Measurements from ENCODE around the gene KCNK3.

Gene KCNK3

GRCh38 chr2:26674002-26674751, 18.3 kb upstream of the KCNK3 start:
- no peak for TF ChIP-seq EZH2phosphoT487 (IDR thresholded peaks at IDR 0.05; ENCODE audit: low read depth)
- TF ChIP-seq, protein P1, sequence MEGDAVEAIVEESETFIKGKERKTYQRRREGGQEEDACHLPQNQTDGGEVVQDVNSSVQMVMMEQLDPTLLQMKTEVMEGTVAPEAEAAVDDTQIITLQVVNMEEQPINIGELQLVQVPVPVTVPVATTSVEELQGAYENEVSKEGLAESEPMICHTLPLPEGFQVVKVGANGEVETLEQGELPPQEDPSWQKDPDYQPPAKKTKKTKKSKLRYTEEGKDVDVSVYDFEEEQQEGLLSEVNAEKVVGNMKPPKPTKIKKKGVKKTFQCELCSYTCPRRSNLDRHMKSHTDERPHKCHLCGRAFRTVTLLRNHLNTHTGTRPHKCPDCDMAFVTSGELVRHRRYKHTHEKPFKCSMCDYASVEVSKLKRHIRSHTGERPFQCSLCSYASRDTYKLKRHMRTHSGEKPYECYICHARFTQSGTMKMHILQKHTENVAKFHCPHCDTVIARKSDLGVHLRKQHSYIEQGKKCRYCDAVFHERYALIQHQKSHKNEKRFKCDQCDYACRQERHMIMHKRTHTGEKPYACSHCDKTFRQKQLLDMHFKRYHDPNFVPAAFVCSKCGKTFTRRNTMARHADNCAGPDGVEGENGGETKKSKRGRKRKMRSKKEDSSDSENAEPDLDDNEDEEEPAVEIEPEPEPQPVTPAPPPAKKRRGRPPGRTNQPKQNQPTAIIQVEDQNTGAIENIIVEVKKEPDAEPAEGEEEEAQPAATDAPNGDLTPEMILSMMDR (IDR thresholded peaks at IDR 0.05; ENCODE audit: low read depth, low read length) = no peak
- H3K4me3 ChIP-seq (ENCODE audit: low read length) = no peak overlapping the region
- no peak overlapping the region for H3K9ac ChIP-seq (ENCODE audit: low read length)
- H3K27me3 ChIP-seq (ENCODE audit: low read depth, low read length) = peaks cover 49% of the 10 kb centered on the region
- no peak overlapping the region for H3K27ac ChIP-seq (ENCODE audit: low read length)
- no peaks in the 10 kb centered on the region for H3K9me3 ChIP-seq (ENCODE audit: insufficient read depth, low read length)
- H4K20me1 ChIP-seq (ENCODE audit: insufficient read depth, low read length) = no peaks in the 10 kb centered on the region
- H2AFZ ChIP-seq (ENCODE audit: low read depth, low read length) = no peak overlapping the region
- no peaks in the 10 kb centered on the region for H3K36me3 ChIP-seq (replicated peaks; ENCODE audit: low read depth, low read length)
- no peak overlapping the region for H3K4me2 ChIP-seq (ENCODE audit: low read length)
- H3K4me1 ChIP-seq (ENCODE audit: low read length) = no peaks in the 10 kb centered on the region
- no peaks in the 10 kb centered on the region for H3K79me2 ChIP-seq (ENCODE audit: low read length)

DNA sequence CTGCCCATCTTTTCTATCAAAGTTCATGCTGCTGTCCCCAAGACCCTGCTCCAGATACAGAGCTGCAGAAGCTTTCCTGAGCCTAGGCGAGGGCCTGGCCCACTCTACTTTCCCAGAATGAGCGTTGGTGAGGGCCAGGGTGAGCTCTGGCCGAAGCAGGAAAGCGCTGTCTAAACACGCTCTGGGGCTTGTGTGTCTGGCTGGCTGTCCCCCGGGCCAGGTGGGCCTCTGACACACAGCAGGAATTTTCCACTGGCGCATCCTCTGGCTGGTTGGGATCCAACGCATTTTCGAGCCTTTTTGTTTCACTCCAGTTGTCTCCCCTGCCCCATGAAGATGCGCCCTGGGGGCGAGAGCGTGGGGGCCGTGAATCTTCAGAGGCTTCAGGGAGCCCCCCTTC, 17.8 kb upstream of the KCNK3 start:
- H3K27ac ChIP-seq (ENCODE audit: low read length) = no peak overlapping the region

DNA sequence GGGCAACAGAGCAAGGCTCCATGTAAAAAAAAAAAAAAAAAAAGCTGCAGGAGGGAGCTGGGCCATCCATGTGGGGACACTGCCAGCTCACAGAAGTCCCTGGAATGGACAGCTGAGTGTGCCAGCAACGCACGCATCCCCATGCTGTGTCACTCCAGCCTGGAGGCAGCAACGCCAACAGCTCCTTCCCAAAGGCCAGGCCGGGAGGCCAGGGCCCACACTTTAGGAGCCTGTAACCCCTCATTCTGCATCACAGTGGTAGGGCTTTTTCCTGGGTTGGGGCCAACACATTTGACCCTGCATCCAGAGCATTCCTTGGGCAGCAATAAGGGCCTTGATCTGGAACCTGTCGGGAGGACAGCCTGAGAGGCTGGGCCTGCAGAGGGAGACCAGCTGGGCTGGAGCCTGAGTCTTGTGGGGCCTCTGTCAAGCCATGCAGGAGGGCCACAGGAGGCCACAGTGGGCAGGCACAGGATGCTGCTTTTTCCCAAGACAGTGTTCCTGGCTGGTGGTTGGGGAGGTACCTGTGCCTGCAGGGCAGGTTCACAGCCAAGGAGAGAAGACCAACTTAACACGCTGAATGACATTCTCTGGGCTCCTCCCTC, 16.8 kb upstream of the KCNK3 start:
- Histone ChIP-seq H3K79me2 (ENCODE audit: low read length) (no peaks in the 10 kb centered on the region), H3K9me3 (ENCODE audit: insufficient read depth, low read length) (no peaks in the 10 kb centered on the region), H3K27ac (ENCODE audit: low read length) (no peak overlapping the region), H3K4me1 (ENCODE audit: low read length) (no peaks in the 10 kb centered on the region), H3K27me3 (ENCODE audit: low read depth, low read length) (peaks cover 39% of the 10 kb centered on the region), H3K36me3 (replicated peaks; ENCODE audit: low read depth, low read length) (no peaks in the 10 kb centered on the region), H4K20me1 (ENCODE audit: insufficient read depth, low read length) (no peaks in the 10 kb centered on the region), H3K9ac (ENCODE audit: low read length) (no peak overlapping the region), H3K4me3 (ENCODE audit: low read length) (no peak overlapping the region), H2AFZ (ENCODE audit: low read depth, low read length) (no peak overlapping the region), H3K4me2 (ENCODE audit: low read length) (no peak overlapping the region)
- TF ChIP-seq EZH2phosphoT487 (IDR thresholded peaks at IDR 0.05; ENCODE audit: low read depth) = no peak
- TF ChIP-seq, protein P1 (IDR thresholded peaks at IDR 0.05; ENCODE audit: low read depth, low read length) = no peak

More for the DNA sequence above, 17.8 kb upstream of the KCNK3 start:
- Histone ChIP-seq H3K36me3 (replicated peaks; ENCODE audit: low read depth, low read length) (no peaks in the 10 kb centered on the region), H3K9ac (ENCODE audit: low read length) (no peak overlapping the region), H3K4me1 (ENCODE audit: low read length) (no peaks in the 10 kb centered on the region), H3K79me2 (ENCODE audit: low read length) (no peaks in the 10 kb centered on the region), H2AFZ (ENCODE audit: low read depth, low read length) (no peak overlapping the region), H3K4me2 (ENCODE audit: low read length) (no peak overlapping the region), H3K27me3 (ENCODE audit: low read depth, low read length) (peaks cover 45% of the 10 kb centered on the region), H3K9me3 (ENCODE audit: insufficient read depth, low read length) (no peaks in the 10 kb centered on the region), H4K20me1 (ENCODE audit: insufficient read depth, low read length) (no peaks in the 10 kb centered on the region), H3K4me3 (ENCODE audit: low read length) (no peak overlapping the region)
- TF ChIP-seq, protein P1 (IDR thresholded peaks at IDR 0.05; ENCODE audit: low read depth, low read length) = no peak
- no peak for TF ChIP-seq EZH2phosphoT487 (IDR thresholded peaks at IDR 0.05; ENCODE audit: low read depth)

DNA sequence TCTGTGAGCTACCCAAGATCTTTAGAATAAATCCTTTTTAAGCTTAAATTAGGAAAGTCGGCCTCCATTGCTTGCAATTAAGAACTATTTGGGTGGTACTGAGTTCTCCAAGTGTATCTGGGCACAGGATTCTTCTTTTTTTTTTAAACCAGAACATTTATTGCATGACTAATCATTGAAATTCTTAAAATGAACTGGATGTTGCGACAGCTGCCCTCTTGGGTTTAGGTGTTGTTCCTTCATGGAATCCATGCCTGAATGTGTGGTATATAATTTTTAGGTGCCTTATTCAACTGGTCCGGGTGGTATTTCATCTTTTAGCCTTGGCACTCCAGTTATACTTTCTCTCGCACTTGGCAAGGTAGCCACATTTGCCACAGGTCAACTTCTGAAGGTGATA, 14.5 kb upstream of the KCNK3 start:
- TF ChIP-seq EZH2phosphoT487 (IDR thresholded peaks at IDR 0.05; ENCODE audit: low read depth) = no peak
- TF ChIP-seq, protein P1 (IDR thresholded peaks at IDR 0.05; ENCODE audit: low read depth, low read length) = no peak
- Histone ChIP-seq H3K4me3 (ENCODE audit: low read length) (no peak overlapping the region), H3K9me3 (ENCODE audit: insufficient read depth, low read length) (no peaks in the 10 kb centered on the region), H4K20me1 (ENCODE audit: insufficient read depth, low read length) (no peaks in the 10 kb centered on the region), H3K36me3 (replicated peaks; ENCODE audit: low read depth, low read length) (no peaks in the 10 kb centered on the region), H3K9ac (ENCODE audit: low read length) (no peak overlapping the region), H3K4me2 (ENCODE audit: low read length) (no peak overlapping the region), H3K4me1 (ENCODE audit: low read length) (no peaks in the 10 kb centered on the region), H2AFZ (ENCODE audit: low read depth, low read length) (no peak overlapping the region), H3K27ac (ENCODE audit: low read length) (no peak overlapping the region), H3K79me2 (ENCODE audit: low read length) (no peaks in the 10 kb centered on the region), H3K27me3 (ENCODE audit: low read depth, low read length) (peaks cover 19% of the 10 kb centered on the region)

Data from OCI-LY3 (cell line).